ENCODE results near the gene ASB10.

ASB10 gene

GRCh38 chr7:151187409-151188251, 580 bp upstream of the ASB10 start:
- no peak for DNase-seq

DNA sequence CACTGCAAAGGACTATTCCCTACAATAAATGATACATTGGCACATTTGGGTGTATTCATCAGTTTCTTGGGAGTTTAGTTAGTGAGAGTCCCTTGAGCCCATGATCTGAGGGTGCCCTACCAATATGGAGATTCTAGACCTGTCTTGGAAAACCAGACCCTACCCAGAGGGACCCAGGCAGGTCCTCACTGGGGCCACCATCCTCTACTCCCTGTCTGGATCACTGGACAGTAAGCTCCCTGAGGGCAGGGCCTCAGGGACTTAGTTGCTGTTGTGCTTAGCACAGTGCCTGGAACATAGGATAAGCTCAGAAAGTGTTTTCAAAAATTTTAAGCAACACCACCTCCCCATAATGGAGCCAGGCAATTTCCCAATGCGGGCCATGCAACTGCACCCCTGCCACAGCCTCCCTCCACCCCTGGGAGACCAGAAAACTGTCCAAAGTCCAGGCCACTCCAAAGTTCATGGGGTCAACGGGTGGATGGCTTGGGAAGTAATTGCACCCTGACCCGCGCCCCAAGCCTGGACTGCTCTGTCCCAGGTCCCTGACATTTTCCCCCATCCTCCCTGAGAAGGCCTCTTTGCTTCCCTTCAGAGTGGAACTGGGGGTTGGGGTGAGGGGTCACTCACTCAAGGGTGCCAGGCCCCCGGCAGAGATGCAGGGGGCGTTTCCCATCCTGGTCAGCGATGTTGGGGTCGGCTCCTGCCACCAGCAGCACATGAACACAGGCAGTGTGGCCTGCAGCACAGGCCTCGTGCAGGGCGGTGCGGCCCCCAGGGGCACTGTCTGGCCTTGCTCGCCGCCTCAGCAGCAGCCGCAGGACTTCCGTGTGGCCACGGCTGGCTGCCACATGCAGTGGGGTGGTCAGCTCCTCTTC, 1.0 kb downstream of the ASB10 start:
- DNase-seq: no peak

DNA sequence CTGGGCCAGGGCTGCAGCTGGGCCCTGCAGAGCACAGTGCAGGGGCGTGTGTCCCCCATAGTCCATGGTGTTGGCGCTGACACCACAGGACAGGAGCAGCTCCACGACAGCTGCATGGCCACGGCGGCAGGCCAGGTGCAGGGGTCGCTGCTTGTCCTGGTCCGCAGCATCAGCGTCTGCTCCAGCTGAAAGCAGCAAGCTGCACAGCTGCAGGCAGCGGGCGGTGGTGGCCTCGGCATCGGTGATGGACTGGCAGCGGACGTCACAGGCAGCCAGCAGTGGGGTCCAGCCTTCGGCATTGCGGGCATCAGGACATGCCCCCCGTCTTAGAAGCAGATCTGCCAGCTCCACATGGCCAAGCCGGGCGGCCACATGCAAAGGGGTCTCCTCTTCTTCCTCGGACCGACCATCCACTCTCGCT, 6.0 kb downstream of the ASB10 start:
- no peak for DNase-seq

GRCh38 chr7:151179946-151180345, 7.1 kb downstream of the ASB10 start:
- no peak for DNase-seq

GRCh38 chr7:151179287-151179860, 7.7 kb downstream of the ASB10 start:
- no peak for DNase-seq

GRCh38 chr7:151178831-151179230, 8.2 kb downstream of the ASB10 start:
- DNase-seq: no peak

GRCh38 chr7:151178236-151178635, 8.8 kb downstream of the ASB10 start:
- DNase-seq: no peak

- no peak for DNase-seq
Observed at GRCh38 chr7:151177310-151177709, 9.7 kb downstream of the ASB10 start.

GRCh38 chr7:151176401-151176800, 10.6 kb downstream of the ASB10 start:
- no peak for DNase-seq

GRCh38 chr7:151175793-151176311, 11.2 kb downstream of the ASB10 start:
- DNase-seq: no peak

DNA sequence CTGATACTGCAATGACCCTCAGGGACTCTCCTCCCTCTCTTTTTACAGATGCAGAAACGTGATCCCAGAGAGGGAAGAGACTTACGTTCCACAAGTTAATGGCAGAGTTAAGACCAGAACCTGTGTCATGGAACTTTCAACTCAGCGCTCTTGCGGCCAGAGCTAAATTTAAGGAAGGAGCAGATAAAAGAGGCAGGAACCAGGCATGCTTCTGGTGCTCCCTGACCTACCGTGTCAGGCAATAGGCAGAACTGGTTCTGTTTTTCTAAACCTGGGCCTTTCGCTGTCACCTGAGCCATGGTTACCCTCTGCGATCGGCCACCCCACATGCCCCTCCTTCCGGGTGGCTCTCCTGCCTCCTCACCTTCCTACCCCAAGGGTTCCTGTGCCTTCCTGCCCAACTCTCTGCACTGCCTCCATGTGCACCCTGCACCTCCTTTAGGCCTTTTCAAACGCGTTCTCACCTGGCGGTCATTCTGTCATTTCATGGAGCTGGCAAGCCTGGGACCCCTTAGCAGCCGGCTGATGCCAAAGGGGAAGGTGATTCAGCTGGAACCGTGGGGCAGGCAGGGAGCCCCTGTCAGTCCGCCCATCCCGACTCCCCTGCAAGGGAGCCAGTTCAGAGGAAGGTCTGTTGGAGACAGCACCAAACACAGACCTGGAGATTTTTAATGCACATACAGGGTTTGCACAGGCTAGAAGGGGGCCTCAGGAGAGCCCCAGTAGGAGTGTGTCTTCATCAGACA, 11.8 kb downstream of the ASB10 start:
- DNase-seq: no peak

- no peak for DNase-seq
Observed at GRCh38 chr7:151174246-151175046, 12.6 kb downstream of the ASB10 start.

DNA sequence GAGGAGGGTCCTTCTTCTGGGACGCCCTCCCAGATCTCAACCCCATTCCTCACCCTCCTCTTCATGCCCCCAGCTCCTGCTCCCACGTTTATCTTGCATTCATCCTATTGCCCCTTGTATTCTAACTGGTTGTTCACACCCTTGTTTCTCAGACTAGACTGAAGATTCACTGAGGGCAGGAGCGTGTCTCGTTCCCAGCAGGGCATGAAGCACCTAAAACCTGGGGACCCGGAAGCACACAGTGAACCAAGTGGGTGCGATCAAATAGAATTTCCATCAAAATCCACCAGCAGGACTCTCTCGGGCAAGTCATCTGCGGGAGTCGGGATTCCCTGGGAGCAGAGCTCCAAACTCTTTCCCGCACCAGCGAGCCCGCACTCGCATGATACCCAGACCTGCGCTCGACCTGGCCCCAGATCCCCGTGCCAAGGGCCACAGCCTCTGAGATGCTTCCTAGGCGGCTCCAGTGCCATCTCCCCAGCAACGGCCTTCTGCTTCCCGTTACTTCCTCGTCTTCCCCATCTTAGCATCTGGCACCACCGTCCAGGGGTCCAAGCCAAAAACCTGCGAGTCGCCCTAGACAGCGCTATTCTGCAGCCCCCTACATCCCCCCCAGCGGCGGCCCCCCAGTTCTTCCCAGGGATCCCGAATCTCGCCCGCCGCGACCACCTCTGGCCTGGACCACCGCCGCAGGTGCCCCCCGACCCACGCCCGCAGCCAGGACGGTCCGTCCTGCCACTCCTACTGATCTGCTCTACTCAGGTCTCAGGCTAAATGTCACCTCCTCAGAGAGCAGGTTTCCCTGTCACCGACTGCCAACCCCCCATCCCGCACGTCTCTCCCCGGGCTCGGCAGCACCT, 13.4 kb downstream of the ASB10 start:
- DNase-seq: no peak

- DNase-seq: peak; percentile 58
Observed at GRCh38 chr7:151172273-151173141, 14.5 kb downstream of the ASB10 start.

GRCh38 chr7:151168787-151169162, 18.3 kb downstream of the ASB10 start:
- no peak for DNase-seq

- DNase-seq: no peak
Observed at GRCh38 chr7:151168003-151168786, 18.9 kb downstream of the ASB10 start.

- DNase-seq: no peak
Observed at GRCh38 chr7:151167197-151167961, 19.7 kb downstream of the ASB10 start, which contains the start of gene GBX1. Gene GBX1 (minus strand): TSS chr7:151167694. CDS start chr7:151167548, 146 bp downstream.

DNA sequence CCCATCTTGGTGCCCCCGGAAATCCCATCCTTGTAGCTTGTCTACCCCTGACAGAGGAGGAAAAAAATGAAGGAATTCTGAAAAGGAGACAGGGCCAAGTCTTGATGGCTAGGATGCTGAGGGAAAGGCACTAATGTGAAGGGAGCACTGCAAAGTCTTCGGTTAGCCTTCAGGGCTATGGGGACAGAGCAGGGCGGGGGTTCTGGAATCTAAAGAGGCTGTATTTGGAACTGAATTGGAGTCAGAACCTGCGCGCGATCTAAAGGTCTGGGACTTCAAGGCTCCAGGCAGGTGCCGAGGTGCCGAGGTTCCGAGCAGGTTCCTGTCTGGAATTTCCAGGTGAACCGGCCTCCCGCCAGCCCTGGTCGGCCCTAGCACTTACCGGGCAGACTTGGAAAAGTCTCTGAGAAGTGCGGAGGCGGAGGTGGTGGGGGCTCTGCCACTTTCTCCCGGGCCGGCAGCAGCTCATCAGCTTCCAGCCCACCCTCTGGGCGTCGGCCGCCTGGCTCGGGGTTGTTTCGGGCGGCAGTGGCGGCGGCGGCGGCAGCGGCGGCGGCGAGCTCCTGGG, 20.3 kb downstream of the ASB10 start:
- no peak for DNase-seq
